Osteoblast (primary cell): ENCODE results near the gene NAV2. TPM values are rescaled to one million over a fixed set of nuclear protein-coding genes. Genes with fewer than 3 reads are reported as not detected.

Source experiments
- DNase-seq: peaks from one replicate; pipeline ENCODE4 v3.0.0; 2011; ENCODE audit warnings: low spot score, mixed read lengths; ENCODE audit not compliant: insufficient read length; ENCODE audit errors: missing footprints
- H2AFZ ChIP-seq: 2 replicates; pipeline ENCODE4 v1.6.0; 2011; ENCODE audit warnings: mild to moderate bottlenecking, low read length
- H3K27ac ChIP-seq: 2 replicates; pipeline ENCODE4 v1.5.1; 2011; ENCODE audit warnings: mild to moderate bottlenecking, low read depth, low read length, moderate library complexity
- H3K27me3 ChIP-seq: 2 replicates; pipeline ENCODE4 v1.6.0; 2012; ENCODE audit warnings: mild to moderate bottlenecking, control low read depth, inconsistent platforms, low read length, moderate library complexity; ENCODE audit not compliant: insufficient read depth
- H3K36me3 ChIP-seq: 2 replicates; pipeline ENCODE4 v1.5.1; 2011; ENCODE audit warnings: mild to moderate bottlenecking, low read length, control low read depth, moderate library complexity; ENCODE audit not compliant: insufficient read depth
- H3K4me1 ChIP-seq: 2 replicates; pipeline ENCODE4 v1.5.1; 2011; ENCODE audit warnings: mild to moderate bottlenecking, low read length, control low read depth, moderate library complexity; ENCODE audit not compliant: insufficient read depth
- H3K4me2 ChIP-seq: 2 replicates; pipeline ENCODE4 v1.6.0; 2011; ENCODE audit warnings: mild to moderate bottlenecking, low read length; ENCODE audit not compliant: insufficient read depth
- H3K4me3 ChIP-seq: fragments of 200-600 bp; sonication (generic); 3 replicates; pipeline ENCODE4 v1.5.1; 2012; ENCODE audit warnings: mild to moderate bottlenecking, low read length, inconsistent platforms; ENCODE audit not compliant: insufficient read depth
- H3K79me2 ChIP-seq: 2 replicates; pipeline ENCODE4 v1.6.0; 2012; ENCODE audit warnings: mild to moderate bottlenecking, low read length, control low read depth, inconsistent platforms; ENCODE audit not compliant: insufficient read depth
- H3K9me3 ChIP-seq: 2 replicates; pipeline ENCODE4 v1.5.1; 2011; ENCODE audit warnings: low read depth, low read length, control low read depth
- H4K20me1 ChIP-seq: 2 replicates; pipeline ENCODE4 v1.6.0; 2012; ENCODE audit warnings: mild to moderate bottlenecking, low read length, control low read depth; ENCODE audit not compliant: insufficient read depth
- CTCF ChIP-seq: IDR thresholded peaks from 2 replicates; pipeline ENCODE4 v1.5.1; 2011; ENCODE audit warnings: mild to moderate bottlenecking, low read depth, low read length, moderate library complexity; ENCODE audit errors: extremely low read depth
- total RNA-seq: library from RNA; depleted of rRNA; stranded (reverse); fragments of >200 nt; gene quantifications from 2 replicates; pipeline ENCODE4 v1.2.3, GENCODE V29; 2012

NAV2 gene
- total RNA-seq, 1 donor: 8.7 TPM

GRCh38 chr11:19751055-19751454 lies 38.4 kb downstream of the NAV2 start:
- Histone ChIP-seq H4K20me1 (peaks cover 27% of the 10 kb centered on the region), H3K4me1 (peaks cover 3% of the 10 kb centered on the region), H3K36me3 (peaks cover 11% of the 10 kb centered on the region), H3K4me2 (no peak overlapping the region), H3K27me3 (no peaks in the 10 kb centered on the region), H3K79me2 (peaks cover 96% of the 10 kb centered on the region), H3K9me3 (no peaks in the 10 kb centered on the region), H3K27ac (no peak overlapping the region), H2AFZ (no peak overlapping the region), H3K4me3 (no peak overlapping the region)
- DNase-seq: no peak
- no peak for TF ChIP-seq CTCF

- peaks cover 44% of the 10 kb centered on the region for H4K20me1 ChIP-seq
- peaks cover 100% of the 10 kb centered on the region for H3K79me2 ChIP-seq
- DNase-seq: no peak
- H3K4me1 ChIP-seq: peaks cover 3% of the 10 kb centered on the region
- peaks cover 7% of the 10 kb centered on the region for H3K36me3 ChIP-seq
- no peaks in the 10 kb centered on the region for H3K9me3 ChIP-seq
- no peaks in the 10 kb centered on the region for H3K27me3 ChIP-seq
- no peak overlapping the region for H2AFZ ChIP-seq
- no peak overlapping the region for H3K27ac ChIP-seq
- TF ChIP-seq CTCF: no peak
- H3K4me2 ChIP-seq: no peak overlapping the region
- H3K4me3 ChIP-seq: no peak overlapping the region
Observed at GRCh38 chr11:19753451-19754106, 40.9 kb downstream of the NAV2 start.

GRCh38 chr11:19756675-19757475 lies 44.2 kb downstream of the NAV2 start:
- DNase-seq: no peak
- peaks cover 63% of the 10 kb centered on the region for H4K20me1 ChIP-seq

More at GRCh38 chr11:19756675-19757475, 44.2 kb downstream of the NAV2 start:
- Histone ChIP-seq H3K9me3 (no peaks in the 10 kb centered on the region), H3K27me3 (no peaks in the 10 kb centered on the region), H2AFZ (no peak overlapping the region), H3K4me1 (peaks cover 3% of the 10 kb centered on the region), H3K27ac (no peak overlapping the region), H3K79me2 (peaks cover 97% of the 10 kb centered on the region), H3K36me3 (peaks cover 7% of the 10 kb centered on the region), H3K4me3 (no peak overlapping the region), H3K4me2 (no peak overlapping the region)
- TF ChIP-seq CTCF: no peak
